AG09309 (cell line): Measurements from ENCODE around the gene NUP93.

Experiments used
- DNase-seq: peaks from one replicate; pipeline ENCODE4 v3.0.0-alpha.2; 2010; ENCODE audit warnings: low read depth
- H3K4me3 ChIP-seq: 2 replicates; pipeline ENCODE4 v1.5.1; 2011; ENCODE audit warnings: mild to moderate bottlenecking, low read depth, low read length, moderate library complexity; ENCODE audit not compliant: control insufficient read depth
- CTCF ChIP-seq: IDR thresholded peaks from 2 replicates; pipeline ENCODE4 v1.5.1; 2011; ENCODE audit warnings: mild to moderate bottlenecking, low read depth, low read length, inconsistent platforms; ENCODE audit not compliant: insufficient read depth, control insufficient read depth; ENCODE audit errors: missing control alignments

Gene NUP93

GRCh38 chr16:56758432-56758831 lies 28.5 kb downstream of the NUP93 start:
- no peak for TF ChIP-seq CTCF
- H3K4me3 ChIP-seq: no peak overlapping the region

GRCh38 chr16:56758930-56759329 lies 29.0 kb downstream of the NUP93 start:
- no peak overlapping the region for H3K4me3 ChIP-seq
- TF ChIP-seq CTCF: no peak
- no peak for DNase-seq

More at GRCh38 chr16:56758432-56758831, 28.5 kb downstream of the NUP93 start:
- no peak for DNase-seq

- no peak for DNase-seq
- no peak for TF ChIP-seq CTCF
- no peak overlapping the region for H3K4me3 ChIP-seq
These were observed 33.5 kb downstream of the NUP93 start for GRCh38 chr16:56763291-56763916.

- no peak for TF ChIP-seq CTCF
- H3K4me3 ChIP-seq: no peak overlapping the region
- no peak for DNase-seq
These were observed 34.9 kb downstream of the NUP93 start for GRCh38 chr16:56764835-56765234.

- no peak for TF ChIP-seq CTCF
- no peak overlapping the region for H3K4me3 ChIP-seq
- no peak for DNase-seq
These were observed 36.0 kb downstream of the NUP93 start for GRCh38 chr16:56765949-56766348.

- no peak overlapping the region for H3K4me3 ChIP-seq
- TF ChIP-seq CTCF: no peak
- no peak for DNase-seq
These were observed 37.1 kb downstream of the NUP93 start for GRCh38 chr16:56767024-56767423.
